ENCODE results near the gene PDE6H. TPM values are rescaled to one million over a fixed set of nuclear protein-coding genes. Genes with fewer than 3 reads are reported as not detected.

The PDE6H gene
- total RNA-seq, 2 donors from 2014 or later, result not detected

GRCh38 chr12:14953752-14954151 lies 19.1 kb upstream of the PDE6H start:
- TF ChIP-seq POLR2A (IDR thresholded peaks at IDR 0.05), result no peak
- TF ChIP-seq CTCF (IDR thresholded peaks at IDR 0.05), result no peak
- TF ChIP-seq POLR2AphosphoS5 (IDR thresholded peaks at IDR 0.05), result no peak
- WGBS, result 100% methylated on average over 1 of the region's 1 CpG
- H3K9me3 ChIP-seq, result no peaks in the 10 kb centered on the region
- H3K27me3 ChIP-seq (replicated peaks; ENCODE audit: insufficient read depth), result no peaks in the 10 kb centered on the region
- H3K36me3 ChIP-seq, result no peaks in the 10 kb centered on the region
- H3K27ac ChIP-seq, result no peak overlapping the region
- H3K4me1 ChIP-seq (replicated peaks), result no peaks in the 10 kb centered on the region
- intact Hi-C loops (cut with DNase I), result no loop called here
- H3K4me3 ChIP-seq, result no peak overlapping the region
- no peak for DNase-seq (ENCODE audit: low spot score)

GRCh38 chr12:14954269-14954668 lies 18.6 kb upstream of the PDE6H start:
- Histone ChIP-seq H3K27ac (no peak overlapping the region), H3K4me1 (replicated peaks) (no peaks in the 10 kb centered on the region), H3K36me3 (no peaks in the 10 kb centered on the region), H3K4me3 (no peak overlapping the region), H3K27me3 (replicated peaks; ENCODE audit: insufficient read depth) (no peaks in the 10 kb centered on the region), H3K9me3 (no peaks in the 10 kb centered on the region)
- intact Hi-C loops (cut with DNase I), result no loop called here
- DNase-seq (ENCODE audit: low spot score), result no peak
- TF ChIP-seq CTCF (IDR thresholded peaks at IDR 0.05) (no peak), POLR2A (IDR thresholded peaks at IDR 0.05) (no peak), POLR2AphosphoS5 (IDR thresholded peaks at IDR 0.05) (no peak)
- WGBS, result 72% methylated on average over 4 of the region's 4 CpGs

GRCh38 chr12:14956024-14956891 lies 16.6 kb upstream of the PDE6H start:
- Histone ChIP-seq H3K4me3 (no peak overlapping the region), H3K27me3 (replicated peaks; ENCODE audit: insufficient read depth) (no peaks in the 10 kb centered on the region), H3K4me1 (replicated peaks) (peaks cover 2% of the 10 kb centered on the region), H3K36me3 (no peaks in the 10 kb centered on the region), H3K27ac (no peak overlapping the region), H3K9me3 (no peaks in the 10 kb centered on the region)
- TF ChIP-seq POLR2A (IDR thresholded peaks at IDR 0.05) (no peak), POLR2AphosphoS5 (IDR thresholded peaks at IDR 0.05) (no peak), CTCF (IDR thresholded peaks at IDR 0.05) (no peak)
- DNase-seq (ENCODE audit: low spot score), result no peak
- intact Hi-C loops (cut with DNase I), result no loop called here
- WGBS, result 73% methylated on average over 9 of the region's 9 CpGs

- no peak for TF ChIP-seq POLR2A (IDR thresholded peaks at IDR 0.05)
- no peak for TF ChIP-seq CTCF (IDR thresholded peaks at IDR 0.05)
- TF ChIP-seq POLR2AphosphoS5 (IDR thresholded peaks at IDR 0.05), result no peak
- WGBS, result 74% methylated on average over 2 of the region's 2 CpGs
- Histone ChIP-seq H3K4me3 (no peak overlapping the region), H3K27ac (peak overlapping the region; percentile 21 to 28), H3K27me3 (replicated peaks; ENCODE audit: insufficient read depth) (no peaks in the 10 kb centered on the region), H3K9me3 (no peaks in the 10 kb centered on the region), H3K36me3 (no peaks in the 10 kb centered on the region), H3K4me1 (replicated peaks) (peaks cover 2% of the 10 kb centered on the region)
- intact Hi-C loops (cut with DNase I), result no loop called here
- no peak for DNase-seq (ENCODE audit: low spot score)
These were observed 15.9 kb upstream of the PDE6H start for GRCh38 chr12:14956905-14957304.

All from prostate gland (tissue), 2 donors.